Measurements from ENCODE around the gene BMPR1B. TPM values are rescaled to one million over a fixed set of nuclear protein-coding genes. Genes with fewer than 3 reads are reported as not detected.

The BMPR1B gene
- total RNA-seq, 3 donors from 2014 or later = 0.36 to 3.3 (median 0.81) TPM

- no peak for TF ChIP-seq CTCF (IDR thresholded peaks at IDR 0.05)
- ATAC-seq (no peak), DNase-seq (no peak)
- H3K4me3 ChIP-seq = no peak overlapping the region
- H3K36me3 ChIP-seq (ENCODE audit: low read depth) = no peaks in the 10 kb centered on the region
- intact Hi-C loops (cut with DNase I, micrococcal nuclease) = no loop called here
- no peaks in the 10 kb centered on the region for H3K9me3 ChIP-seq
- no peaks in the 10 kb centered on the region for H3K4me1 ChIP-seq (ENCODE audit: low read depth)
Observed at GRCh38 chr4:95021099-95021498, 263.3 kb downstream of the BMPR1B start.

- intact Hi-C loops (cut with DNase I, micrococcal nuclease) = no loop called here
- H3K9me3 ChIP-seq = no peaks in the 10 kb centered on the region
- no peaks in the 10 kb centered on the region for H3K4me1 ChIP-seq (ENCODE audit: low read depth)
Observed at GRCh38 chr4:95023110-95023509, 265.4 kb downstream of the BMPR1B start.

GRCh38 chr4:95027905-95028618 is 270.3 kb downstream of the BMPR1B start:
- no peaks in the 10 kb centered on the region for H3K36me3 ChIP-seq (ENCODE audit: low read depth)
- H3K4me3 ChIP-seq = no peak overlapping the region
- DNase-seq (no peak), ATAC-seq (no peak)
- TF ChIP-seq CTCF (IDR thresholded peaks at IDR 0.05) = no peak
- H3K9me3 ChIP-seq = no peaks in the 10 kb centered on the region
- no peaks in the 10 kb centered on the region for H3K4me1 ChIP-seq (ENCODE audit: low read depth)
- intact Hi-C loops (cut with DNase I, micrococcal nuclease) = no loop called here

More at GRCh38 chr4:95023110-95023509, 265.4 kb downstream of the BMPR1B start:
- DNase-seq (no peak), ATAC-seq (no peak)
- H3K4me3 ChIP-seq = no peak overlapping the region
- no peak for TF ChIP-seq CTCF (IDR thresholded peaks at IDR 0.05)
- no peaks in the 10 kb centered on the region for H3K36me3 ChIP-seq (ENCODE audit: low read depth)

GRCh38 chr4:95038791-95039190 is 281.0 kb downstream of the BMPR1B start:
- no peak for TF ChIP-seq CTCF (IDR thresholded peaks at IDR 0.05)
- DNase-seq (no peak), ATAC-seq (no peak)
- Histone ChIP-seq H3K4me3 (no peak overlapping the region), H3K36me3 (ENCODE audit: low read depth) (no peaks in the 10 kb centered on the region), H3K4me1 (ENCODE audit: low read depth) (no peaks in the 10 kb centered on the region), H3K9me3 (no peaks in the 10 kb centered on the region)
- intact Hi-C loops (cut with DNase I, micrococcal nuclease) = no loop called here

- intact Hi-C loops (cut with DNase I, micrococcal nuclease) = no loop called here
- TF ChIP-seq CTCF (IDR thresholded peaks at IDR 0.05) = no peak
- ATAC-seq = no peak
- H3K4me1 ChIP-seq (ENCODE audit: low read depth) = no peaks in the 10 kb centered on the region
- H3K4me3 ChIP-seq = no peak overlapping the region
- H3K36me3 ChIP-seq (ENCODE audit: low read depth) = no peaks in the 10 kb centered on the region
- DNase-seq = no peak
- H3K9me3 ChIP-seq = no peaks in the 10 kb centered on the region
Observed at GRCh38 chr4:95044324-95044837, 286.6 kb downstream of the BMPR1B start.
